D341Med (cell line): ENCODE data around the gene TUG1.

ENCODE experiments used
- DNase-seq: peaks from one replicate; pipeline ENCODE4 v3.0.0; 2012; ENCODE audit warnings: low spot score

The TUG1 gene

GRCh38 chr22:31001124-31001770 is 32.2 kb downstream of the TUG1 start:
- no peak for DNase-seq

- DNase-seq: no peak
These were observed 36.5 kb downstream of the TUG1 start for GRCh38 chr22:31005535-31005934.

- no peak for DNase-seq
These were observed 50.3 kb downstream of the TUG1 start for GRCh38 chr22:31019191-31019930.

- no peak for DNase-seq
These were observed 51.3 kb downstream of the TUG1 start for GRCh38 chr22:31020334-31020733.

GRCh38 chr22:31022516-31022915 is 53.5 kb downstream of the TUG1 start:
- no peak for DNase-seq
